H9 (cell line): Measurements from ENCODE around the gene ZBTB16. TPM values are rescaled to one million over a fixed set of nuclear protein-coding genes. Genes with fewer than 3 reads are reported as not detected.

ENCODE experiments used
- DNase-seq: peaks from one replicate; pipeline ENCODE4 v3.0.0-alpha.2; 2017
- H2AFZ ChIP-seq: one replicate; pipeline ENCODE4 v1.6.1; 2013; ENCODE audit warnings: mild to moderate bottlenecking, low read length, control low read depth, moderate library complexity
- H2AK5ac ChIP-seq: 2 replicates; pipeline ENCODE4 v1.6.1; 2013; ENCODE audit warnings: low read length, control low read depth, mixed read lengths; ENCODE audit not compliant: insufficient read length
- H2BK120ac ChIP-seq: one replicate; pipeline ENCODE4 v1.6.1; 2013; ENCODE audit warnings: low read depth, mild to moderate bottlenecking, low read length, control low read depth, inconsistent platforms; ENCODE audit not compliant: poor library complexity, severe bottlenecking
- H2BK12ac ChIP-seq: 2 replicates; pipeline ENCODE4 v1.6.1; 2013; ENCODE audit warnings: low read length, control low read depth, mixed read lengths, low read depth; ENCODE audit not compliant: insufficient read length
- H2BK15ac ChIP-seq: 2 replicates; pipeline ENCODE4 v1.6.1; 2013; ENCODE audit warnings: low read depth, low read length, control low read depth
- H2BK20ac ChIP-seq: one replicate; pipeline ENCODE4 v1.6.1; 2013; ENCODE audit warnings: low read depth, mild to moderate bottlenecking, low read length, control low read depth, inconsistent platforms; ENCODE audit not compliant: poor library complexity, severe bottlenecking
- H2BK5ac ChIP-seq: 2 replicates; pipeline ENCODE4 v1.6.1; 2013; ENCODE audit warnings: low read length, control low read depth, mixed read lengths; ENCODE audit not compliant: insufficient read length
- H3K14ac ChIP-seq: 2 replicates; pipeline ENCODE4 v1.6.1; 2013; ENCODE audit warnings: low read length, control low read depth; ENCODE audit not compliant: insufficient read depth
- H3K18ac ChIP-seq: 2 replicates; pipeline ENCODE4 v1.6.1; 2013; ENCODE audit warnings: low read depth, mild to moderate bottlenecking, mixed read lengths, low read length, control low read depth; ENCODE audit not compliant: insufficient read length
- H3K23ac ChIP-seq: 2 replicates; pipeline ENCODE4 v1.6.1; 2013; ENCODE audit warnings: low read length, control low read depth, mixed read lengths, low read depth; ENCODE audit not compliant: insufficient read length
- H3K23me2 ChIP-seq: 2 replicates; pipeline ENCODE4 v1.6.1; 2013; ENCODE audit warnings: low read depth, mild to moderate bottlenecking, mixed read lengths, low read length, control low read depth; ENCODE audit not compliant: insufficient read length, poor library complexity, severe bottlenecking
- H3K27ac ChIP-seq: 2 replicates; pipeline ENCODE4 v1.5.1; 2013; ENCODE audit warnings: low read length, control low read depth, mixed read lengths, low read depth; ENCODE audit not compliant: insufficient read length
- H3K27me3 ChIP-seq: 2 replicates; pipeline ENCODE4 v1.6.1; 2013; ENCODE audit warnings: low read length, control low read depth, inconsistent platforms; ENCODE audit not compliant: insufficient read depth
- H3K4ac ChIP-seq: 2 replicates; pipeline ENCODE4 v1.6.1; 2013; ENCODE audit warnings: low read depth, mild to moderate bottlenecking, control low read depth, inconsistent platforms, low read length, moderate library complexity
- H3K4me1 ChIP-seq: 2 replicates; pipeline ENCODE4 v1.6.1; 2013; ENCODE audit warnings: low read length, control low read depth, inconsistent platforms; ENCODE audit not compliant: insufficient read depth
- H3K4me2 ChIP-seq: 2 replicates; pipeline ENCODE4 v1.6.1; 2013; ENCODE audit warnings: low read length, control low read depth, mixed read lengths; ENCODE audit not compliant: insufficient read length, insufficient read depth
- H3K56ac ChIP-seq: 2 replicates; pipeline ENCODE4 v1.6.1; 2013; ENCODE audit warnings: low read depth, mild to moderate bottlenecking, mixed read lengths, low read length, control low read depth; ENCODE audit not compliant: insufficient read length
- H3K79me1 ChIP-seq: 2 replicates; pipeline ENCODE4 v1.6.1; 2013; ENCODE audit warnings: low read depth, mild to moderate bottlenecking, moderate library complexity, low read length, control low read depth, inconsistent platforms; ENCODE audit not compliant: insufficient read depth, poor library complexity, severe bottlenecking
- H3K79me2 ChIP-seq: 2 replicates; pipeline ENCODE4 v1.6.1; 2013; ENCODE audit warnings: low read length, control low read depth, inconsistent platforms; ENCODE audit not compliant: insufficient read depth
- H3K9ac ChIP-seq: 2 replicates; pipeline ENCODE4 v1.6.1; 2013; ENCODE audit warnings: low read length, control low read depth, mixed read lengths; ENCODE audit not compliant: insufficient read length; ENCODE audit errors: extremely low read depth
- H3K9me3 ChIP-seq: one replicate; pipeline ENCODE4 v1.6.1; 2013; ENCODE audit warnings: low read depth, low read length, inconsistent platforms; ENCODE audit not compliant: control insufficient read depth
- H3T11ph ChIP-seq: one replicate; pipeline ENCODE4 v1.6.1; 2013; ENCODE audit warnings: mild to moderate bottlenecking, low read length, control low read depth, inconsistent platforms
- H4K20me1 ChIP-seq: one replicate; pipeline ENCODE4 v1.6.1; 2013; ENCODE audit not compliant: control insufficient read depth, insufficient read length, insufficient read depth
- H4K5ac ChIP-seq: 2 replicates; pipeline ENCODE4 v1.6.1; 2013; ENCODE audit warnings: low read depth, mild to moderate bottlenecking, mixed read lengths, low read length, control low read depth; ENCODE audit not compliant: insufficient read length
- H4K8ac ChIP-seq: replicated peaks from 2 replicates; pipeline ENCODE4 v1.6.1; 2013; ENCODE audit warnings: low read length, control low read depth, mixed read lengths, low read depth; ENCODE audit not compliant: insufficient read length
- H4K91ac ChIP-seq: 2 replicates; pipeline ENCODE4 v1.6.1; 2013; ENCODE audit warnings: low read depth, mild to moderate bottlenecking, moderate library complexity, mixed read lengths, low read length, control low read depth; ENCODE audit not compliant: insufficient read length
- H3K27ac Mint-ChIP-seq, 3 experiments: 2 replicates in 2 of 3; 3 replicates in 1 of 3; pipeline ENCODE4 v1.8.0; 2020 to 2021; ENCODE audit warnings: mixed read lengths in 3 of 3, mild to moderate bottlenecking in 1 of 3, moderate library complexity in 1 of 3
- H3K27me3 Mint-ChIP-seq: 2 replicates; pipeline ENCODE4 v1.8.0; 2021; ENCODE audit warnings: low read depth, mild to moderate bottlenecking, moderate library complexity, mixed read lengths
- H3K36me3 Mint-ChIP-seq, 3 experiments: 2 replicates in 2 of 3; 3 replicates in 1 of 3; pipeline ENCODE4 v1.8.0; 2020 to 2021; ENCODE audit warnings: low read depth in 3 of 3, mixed read lengths in 3 of 3; ENCODE audit not compliant: insufficient read depth in 1 of 3
- H3K4me1 Mint-ChIP-seq, 2 experiments: 2 replicates each; pipeline ENCODE4 v1.8.0; 2020; ENCODE audit warnings: mixed read lengths in 2 of 2
- H3K4me3 Mint-ChIP-seq, 2 experiments: 2 replicates in 1 of 2; 3 replicates in 1 of 2; pipeline ENCODE4 v1.8.0; 2020 to 2021; ENCODE audit warnings: mild to moderate bottlenecking in 2 of 2, mixed read lengths in 2 of 2, moderate library complexity in 1 of 2
- H3K9me3 Mint-ChIP-seq, 2 experiments: 2 replicates in 1 of 2; 3 replicates in 1 of 2; pipeline ENCODE4 v1.8.0; 2020; ENCODE audit warnings: mild to moderate bottlenecking in 2 of 2, mixed read lengths in 2 of 2, moderate library complexity in 1 of 2
- CTCF ChIP-seq: fragments of 200-600 bp; sonication (generic); conservative IDR thresholded peaks from 3 replicates; pipeline ENCODE4 v1.8.0; 2021; ENCODE audit warnings: antibody characterized with exemption, mild to moderate bottlenecking
- WGBS: extraction: QIAGEN DNeasy Blood & Tissue Kit; methylation state at CpG from one replicate; pipeline ENCODE4 v1.1.7; 2013; ENCODE audit warnings: missing lambda C conversion rate, low lambda C conversion rate, mixed read lengths; ENCODE audit not compliant: insufficient read length; ENCODE audit errors: extremely low coverage; 5-methylcytosine and 5-hydroxymethylcytosine counted together
- total RNA-seq: library from RNA; stranded (reverse); gene quantifications from 2 replicates; pipeline ENCODE4 v1.2.1, GENCODE V29; 2021

ZBTB16 gene
- total RNA-seq, 1 experiment from 2014 or later: not detected

- H3K4me1 ChIP-seq: peaks cover 4% of the 10 kb centered on the region; the same call in 1 of the 2 replicates
- H3K23me2 ChIP-seq: no peaks in the 10 kb centered on the region
- H3K9me3 ChIP-seq: no peaks in the 10 kb centered on the region
- no CpG with 5 or more reads among the region's 13 CpGs for WGBS
- H4K5ac ChIP-seq: no peak overlapping the region
- no peak overlapping the region for H2BK120ac ChIP-seq
- Mint-ChIP-seq H3K9me3 (no peaks in the 10 kb centered on the region), H3K36me3 (no peaks in the 10 kb centered on the region; a peak in 1 of 7 replicates), H3K27me3 (peaks cover 21% of the 10 kb centered on the region), H3K4me1 (peaks cover 11 to 18% of the 10 kb centered on the region in 2 experiments), H3K27ac (no peak overlapping the region), H3K4me3 (no peak overlapping the region)
- H2BK5ac ChIP-seq: no peak overlapping the region
- H3K14ac ChIP-seq: no peak overlapping the region
- no peak overlapping the region for H2BK20ac ChIP-seq
- no peak overlapping the region for H3K23ac ChIP-seq
- H3K18ac ChIP-seq: no peak overlapping the region
- H3K56ac ChIP-seq: no peak overlapping the region
- no peak overlapping the region for H3T11ph ChIP-seq
- H4K20me1 ChIP-seq: no peaks in the 10 kb centered on the region
- H3K9ac ChIP-seq: no peak overlapping the region
- H3K4ac ChIP-seq: no peak overlapping the region
- H3K79me2 ChIP-seq: no peaks in the 10 kb centered on the region
- H4K8ac ChIP-seq: no peak overlapping the region
- no peak overlapping the region for H3K27ac ChIP-seq
- H3K79me1 ChIP-seq: no peaks in the 10 kb centered on the region
- H3K27me3 ChIP-seq: no peaks in the 10 kb centered on the region; the same call in 1 of the 2 replicates
- DNase-seq: no peak
- no peak overlapping the region for H3K4me2 ChIP-seq
- TF ChIP-seq CTCF: no peak
- H2BK15ac ChIP-seq: no peak overlapping the region
- no peak overlapping the region for H4K91ac ChIP-seq
- H2BK12ac ChIP-seq: no peak overlapping the region
- no peak overlapping the region for H2AFZ ChIP-seq
- H2AK5ac ChIP-seq: no peak overlapping the region
Observed at GRCh38 chr11:114156131-114156581, 96.6 kb downstream of the ZBTB16 start.
